Stimulated activated naive CD4-positive, alpha-beta T cell (primary cell): Measurements from ENCODE around the gene ATRN.
"Not testable (repeated sequence)": the region's sequence is repeated elsewhere in the genome, so short reads cannot be mapped to it uniquely, and the experiment has no call there.

ENCODE experiments used
- DNase-seq, 6 experiments: peaks; one replicate each; lab custom pipeline; 2025; lab: John Stamatoyannopoulos, UW

Gene ATRN

GRCh38 chr20:3563548-3564177, 92.8 kb downstream of the ATRN start:
- peak in 2 of 6 experiments; percentile 4 to 9 for DNase-seq

DNA sequence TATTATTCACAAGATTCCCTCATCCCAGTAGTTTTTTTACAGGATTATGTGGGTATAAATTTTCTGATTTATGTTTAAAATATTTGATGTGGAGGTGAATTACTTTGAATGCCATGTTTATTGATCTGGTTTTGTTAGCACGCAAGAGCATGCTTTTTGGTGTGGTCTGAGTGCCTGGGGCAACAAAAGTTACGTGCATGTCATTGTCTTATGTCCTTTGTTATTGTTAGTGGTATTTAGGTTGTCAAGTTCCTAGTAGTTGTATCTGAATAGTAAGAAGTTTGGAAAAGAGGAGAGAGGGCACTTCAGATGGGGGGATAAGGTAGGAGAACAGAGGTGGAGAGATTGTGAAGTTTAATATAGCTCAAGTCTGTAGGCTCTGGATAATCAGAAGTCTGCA, 95.0 kb downstream of the ATRN start:
- DNase-seq = no peak

- DNase-seq = no peak
These were observed 101.3 kb downstream of the ATRN start for GRCh38 chr20:3572151-3572550.

- DNase-seq = no peak
These were observed 105.5 kb downstream of the ATRN start for GRCh38 chr20:3576363-3576762.

DNA sequence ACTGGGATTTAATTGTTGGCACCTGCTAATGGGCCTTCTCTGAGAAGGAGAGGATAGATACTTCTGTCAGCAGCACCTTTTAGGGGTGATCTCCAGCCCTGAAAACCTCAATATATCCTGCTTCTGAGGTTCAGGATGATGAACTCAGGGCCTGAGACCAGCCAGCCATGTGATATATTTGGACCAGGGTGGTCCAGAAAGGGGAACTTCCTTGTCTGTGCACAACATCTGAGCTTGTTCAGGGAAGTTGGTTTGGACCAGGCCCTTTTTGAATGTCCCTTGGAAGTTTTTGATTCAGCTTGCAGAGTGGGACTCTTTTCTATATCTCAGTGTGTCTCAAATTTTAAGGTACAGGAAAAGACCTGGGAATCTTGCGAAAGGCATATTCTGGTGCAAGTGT, 106.5 kb downstream of the ATRN start:
- DNase-seq = no peak

GRCh38 chr20:3580412-3580811, 109.6 kb downstream of the ATRN start:
- no peak for DNase-seq

DNA sequence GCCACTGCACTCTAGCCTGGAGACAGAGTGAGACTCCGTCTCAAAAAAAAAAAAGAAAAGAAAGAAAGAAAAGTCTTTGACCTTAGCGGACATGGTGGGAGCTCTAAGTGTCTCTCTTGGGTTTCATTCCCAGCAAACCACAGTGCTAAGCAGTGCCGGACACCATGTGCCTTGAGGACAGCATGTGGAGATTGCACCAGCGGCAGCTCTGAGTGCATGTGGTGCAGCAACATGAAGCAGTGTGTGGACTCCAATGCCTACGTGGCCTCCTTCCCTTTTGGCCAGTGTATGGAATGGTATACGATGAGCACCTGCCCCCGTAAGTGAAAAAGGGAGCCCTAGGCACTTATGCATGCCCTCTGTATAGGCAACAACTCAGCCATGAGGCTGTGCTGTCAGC, 112.9 kb downstream of the ATRN start:
- no peak for DNase-seq

- no peak for DNase-seq
These were observed 115.3 kb downstream of the ATRN start for GRCh38 chr20:3586093-3586492.

- DNase-seq = no peak
These were observed 119.3 kb downstream of the ATRN start for GRCh38 chr20:3590164-3590563.

GRCh38 chr20:3592931-3593330, 122.1 kb downstream of the ATRN start:
- DNase-seq = no peak

DNA sequence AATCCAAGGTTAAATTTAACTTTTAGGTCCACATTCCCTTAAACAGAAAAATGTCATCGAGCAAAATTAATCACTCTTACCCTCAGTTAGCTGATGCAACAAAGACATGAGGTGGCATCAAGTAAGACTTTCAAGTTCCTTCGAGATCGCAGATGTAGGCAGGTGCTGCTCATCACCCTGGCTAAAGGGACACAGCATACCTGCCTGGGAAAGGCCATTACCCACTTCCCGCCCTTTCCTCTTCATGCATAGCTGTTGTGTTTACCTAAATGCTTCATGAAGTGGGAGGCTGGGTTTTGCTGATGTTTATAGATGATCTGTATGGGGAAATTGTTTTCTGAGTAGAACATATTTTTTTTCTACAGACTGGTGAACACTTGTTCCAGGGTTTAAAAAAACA, 124.7 kb downstream of the ATRN start:
- DNase-seq = no peak

GRCh38 chr20:3603108-3603507, 132.3 kb downstream of the ATRN start:
- DNase-seq = no peak

- not testable (repeated sequence) for DNase-seq
These were observed 134.6 kb downstream of the ATRN start for GRCh38 chr20:3605386-3605886.

DNA sequence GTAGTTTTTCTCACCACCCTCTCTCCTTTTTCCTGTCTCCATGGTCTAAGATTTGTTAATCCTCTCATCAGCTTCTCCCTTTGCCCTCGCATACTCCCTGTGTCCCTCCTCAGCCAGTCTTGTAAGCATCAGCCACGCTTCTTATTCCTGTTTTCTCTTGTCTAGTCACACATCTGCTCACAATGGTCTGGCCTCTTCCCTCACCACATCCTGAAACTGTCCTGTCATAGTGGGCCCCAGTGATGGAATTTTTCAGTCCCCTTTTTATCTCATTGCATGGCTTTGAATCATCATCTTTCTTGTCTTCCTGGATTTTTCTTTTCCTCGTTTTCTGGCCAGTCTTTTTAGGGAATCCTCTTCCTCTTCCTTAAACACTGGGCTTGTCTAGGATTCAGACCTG, 135.2 kb downstream of the ATRN start:
- no peak for DNase-seq

DNA sequence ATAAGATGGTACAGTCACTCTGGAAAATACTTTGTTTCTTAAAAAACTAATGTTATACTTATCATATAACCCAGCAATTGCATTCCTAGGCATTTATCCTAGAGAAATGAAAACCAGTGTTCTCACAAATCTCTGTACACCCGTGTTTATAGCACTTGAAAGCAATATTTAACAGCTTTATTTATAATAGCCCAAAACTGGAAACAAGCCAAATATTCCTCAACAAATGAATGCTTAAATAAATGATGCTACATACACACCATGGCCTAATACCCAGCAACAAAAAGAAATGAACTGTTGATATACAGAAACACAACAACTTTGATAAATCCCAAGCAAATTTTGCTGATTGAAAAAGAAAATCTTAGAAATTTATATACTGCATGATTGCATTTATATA, 141.1 kb downstream of the ATRN start:
- no peak for DNase-seq

DNA sequence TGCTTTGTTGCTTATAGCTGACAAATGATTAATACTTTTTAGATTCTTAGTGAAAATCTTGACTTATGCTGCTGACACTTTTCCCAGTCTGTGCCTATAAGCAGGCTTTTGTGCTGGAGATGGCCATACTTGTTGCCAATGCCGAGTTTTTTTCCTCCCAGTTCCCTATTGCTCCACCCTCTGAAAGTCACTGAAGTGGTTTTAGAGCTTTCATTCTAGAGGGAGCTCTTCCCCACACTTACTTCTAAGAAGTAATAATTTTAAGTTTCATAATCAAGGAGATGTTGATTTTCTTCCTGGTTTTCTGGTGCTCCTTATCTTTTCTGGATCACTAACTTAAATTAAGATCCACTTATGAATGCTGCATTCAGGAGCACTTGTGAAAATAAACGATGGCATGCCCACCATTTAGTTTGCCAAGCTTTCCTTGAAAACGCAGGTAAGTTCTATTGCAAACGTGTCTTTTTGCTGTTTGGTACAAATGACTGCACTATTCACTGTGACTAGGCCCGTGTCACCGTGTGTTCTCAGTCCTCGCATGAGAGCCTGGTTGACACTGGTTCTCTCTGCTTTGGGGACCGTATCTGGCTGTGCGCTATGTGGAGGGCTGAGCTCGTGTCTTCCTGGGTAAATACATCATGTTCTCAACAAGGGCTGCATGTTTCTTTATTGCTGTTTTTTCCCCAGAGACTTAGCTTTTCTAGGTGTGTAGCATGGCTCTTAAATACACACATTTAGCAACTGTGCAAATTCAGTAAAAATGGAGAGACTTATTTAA, 142.2 kb downstream of the ATRN start:
- DNase-seq = no peak

DNA sequence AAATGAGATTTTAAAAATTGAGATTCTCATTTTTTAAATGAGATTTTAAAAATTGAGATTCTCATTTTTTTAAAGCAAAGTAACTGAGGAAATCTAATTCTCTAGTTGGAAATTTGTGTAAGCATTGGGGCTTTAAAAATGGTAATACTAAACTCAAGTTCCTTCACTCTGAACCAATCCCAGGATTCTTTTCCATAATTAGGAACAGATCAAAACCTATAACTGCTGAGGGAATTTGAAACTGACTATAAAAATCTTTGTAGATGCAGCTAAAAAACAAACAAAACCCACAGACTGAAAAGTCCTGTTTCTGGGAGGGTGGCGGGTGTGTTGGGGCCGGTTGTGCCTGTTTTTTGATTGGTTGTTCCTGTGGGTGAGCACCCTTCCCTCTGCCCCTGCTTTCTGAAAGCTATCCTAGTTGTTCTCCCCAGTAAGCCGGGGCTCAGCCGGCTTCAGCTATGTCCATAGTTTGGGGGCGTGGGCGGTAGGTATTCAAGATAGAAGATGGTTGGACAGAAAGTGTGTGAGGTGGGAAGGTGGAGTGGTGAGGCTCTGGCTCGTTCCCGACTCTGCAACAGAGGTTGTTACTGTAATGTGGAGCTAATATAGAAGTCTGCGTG, 143.1 kb downstream of the ATRN start:
- no peak for DNase-seq

DNA sequence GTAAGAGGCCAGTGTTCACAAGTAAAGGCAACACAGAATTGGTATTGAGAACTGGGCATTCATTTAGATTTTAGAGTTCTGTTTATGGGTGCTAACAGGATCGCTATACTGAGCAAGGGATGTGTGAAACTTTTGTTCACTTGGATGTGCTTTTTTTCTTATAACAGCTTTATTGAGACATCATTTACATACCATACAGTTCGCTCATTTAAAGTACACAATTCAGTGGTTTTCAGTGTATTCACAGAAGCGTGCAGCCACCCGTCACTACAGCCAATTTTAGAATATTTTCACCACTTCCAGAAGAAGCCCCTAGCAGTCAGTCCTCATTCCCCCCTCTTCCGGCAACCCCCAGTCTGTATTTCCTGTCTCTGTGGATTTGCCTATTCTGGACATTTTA, 143.6 kb downstream of the ATRN start:
- no peak for DNase-seq

DNA sequence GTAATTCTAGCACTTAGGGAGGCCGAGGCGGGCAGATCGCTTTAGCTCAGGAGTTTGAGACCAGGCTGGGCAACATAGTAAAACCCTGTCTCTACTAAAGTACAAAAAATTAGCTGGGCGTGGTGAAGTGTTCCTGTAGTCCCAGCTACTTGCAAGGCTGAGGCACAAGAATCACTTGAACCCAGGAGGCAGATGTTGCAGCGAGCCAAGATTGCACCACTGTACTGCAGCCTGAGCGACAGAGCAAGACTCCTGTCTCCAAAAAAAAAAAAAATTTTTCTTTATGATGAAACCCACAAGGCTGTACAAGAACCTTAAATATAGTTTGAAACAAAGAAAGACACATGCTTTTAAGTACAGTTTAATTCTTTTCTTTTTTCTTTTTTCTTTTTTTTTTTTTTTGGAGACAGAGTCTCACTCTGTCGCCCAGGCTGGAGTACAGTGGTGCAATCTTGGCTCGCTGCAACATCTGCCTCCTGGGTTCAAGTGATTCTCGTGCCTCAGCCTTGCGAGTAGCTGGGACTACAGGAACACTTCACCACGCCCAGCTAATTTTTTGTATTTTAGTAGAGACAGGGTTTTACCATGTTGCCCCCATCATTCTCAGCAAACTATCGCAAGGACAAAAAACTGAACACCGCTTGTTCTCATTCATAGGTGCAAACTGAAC, 144.5 kb downstream of the ATRN start:
- not testable (repeated sequence) for DNase-seq

DNA sequence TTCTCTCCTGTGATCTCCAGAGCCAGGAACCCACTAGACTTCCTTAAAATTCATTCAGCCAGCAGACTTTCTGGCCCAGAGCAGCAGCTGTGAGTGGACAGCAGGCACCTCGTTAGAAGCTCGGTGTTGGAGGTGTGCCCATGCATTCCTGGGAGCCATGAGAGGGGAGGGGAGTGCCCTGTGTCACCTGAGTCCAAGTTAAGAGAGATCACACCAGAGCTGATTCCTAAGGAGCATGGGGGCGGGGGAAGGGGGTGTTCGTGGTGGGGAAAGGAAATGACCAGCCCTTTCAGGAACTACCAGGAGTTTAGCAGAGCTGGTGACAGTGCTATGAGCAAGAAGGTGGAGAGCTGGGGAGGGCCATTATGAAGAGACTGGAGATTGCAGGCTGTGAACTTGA, 145.4 kb downstream of the ATRN start:
- no peak for DNase-seq

DNA sequence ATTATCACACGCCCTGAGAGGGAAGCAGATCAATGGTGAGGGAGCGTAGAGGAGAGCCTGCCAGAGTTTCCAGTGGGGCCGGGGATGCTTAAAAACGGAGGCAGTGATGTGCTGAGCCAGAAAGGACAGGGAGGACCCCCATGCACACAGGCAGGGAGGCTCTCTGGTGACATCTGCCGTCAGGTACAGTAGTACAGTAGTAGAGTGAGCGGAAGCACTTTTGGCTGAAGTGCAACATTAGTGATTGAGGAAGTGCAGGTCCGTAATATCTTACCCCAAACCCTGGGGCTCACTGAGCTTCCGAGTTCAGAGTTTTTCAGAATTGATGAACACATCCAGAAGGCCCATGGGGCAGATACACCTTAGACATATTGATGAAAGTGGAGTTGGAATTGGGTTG, 150.3 kb downstream of the ATRN start:
- DNase-seq = no peak

GRCh38 chr20:3622406-3622805, 151.6 kb downstream of the ATRN start:
- DNase-seq = no peak

DNA sequence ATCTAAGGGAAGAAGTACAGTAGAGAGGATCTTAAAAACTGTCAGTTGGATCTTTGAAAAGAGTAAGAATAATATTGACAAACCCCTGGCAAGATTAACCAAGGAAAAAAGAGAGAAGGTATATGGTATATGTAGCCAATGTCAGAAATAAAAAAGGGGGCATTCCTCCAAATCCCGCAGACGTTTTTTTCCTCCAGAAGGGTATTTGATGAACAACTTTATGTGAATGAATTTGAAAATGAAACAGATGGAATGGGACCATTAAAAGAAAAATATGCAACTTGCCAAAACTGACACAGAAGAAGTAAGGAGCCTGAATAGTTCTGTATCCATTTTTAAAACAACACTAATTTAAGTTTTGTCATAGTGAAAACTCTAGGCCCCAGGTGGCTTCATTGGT, 156.7 kb downstream of the ATRN start:
- no peak for DNase-seq
